Neutrophil (primary cell): ENCODE measurements around the gene PPP1R15B.

Experiments
- H3K27ac ChIP-seq: fragments of 200-600 bp; sonication (generic); 2 replicates; pipeline ENCODE4 v1.5.1; 2016; ENCODE audit warnings: mild to moderate bottlenecking, moderate library complexity
- H3K27me3 ChIP-seq: fragments of 200-600 bp; sonication (generic); 2 replicates; pipeline ENCODE4 v1.6.0; 2016; ENCODE audit warnings: mild to moderate bottlenecking
- H3K36me3 ChIP-seq: fragments of 200-600 bp; sonication (generic); 2 replicates; pipeline ENCODE4 v1.5.1; 2017
- H3K4me1 ChIP-seq, 2 experiments: fragments of 200-600 bp in 1 of 2; sonication (generic) in 1 of 2; 1 replicate in 1 of 2; 2 replicates in 1 of 2; pipeline versions ENCODE4 v1.5.1 to v1.6.1; 2013 to 2016; ENCODE audit warnings: low read depth in 1 of 2, low read length in 1 of 2, mild to moderate bottlenecking in 1 of 2, moderate library complexity in 1 of 2; ENCODE audit not compliant: control insufficient read depth in 1 of 2, insufficient read depth in 1 of 2
- H3K4me3 ChIP-seq, 2 experiments: fragments of 200-600 bp in 1 of 2; sonication (generic) in 1 of 2; 1 replicate in 1 of 2; 2 replicates in 1 of 2; pipeline ENCODE4 v1.5.1; 2013 to 2016; ENCODE audit warnings: low read depth in 1 of 2, low read length in 1 of 2, mild to moderate bottlenecking in 1 of 2, moderate library complexity in 1 of 2
- H3K9me3 ChIP-seq: fragments of 200-600 bp; sonication (generic); 2 replicates; pipeline ENCODE4 v1.5.1; 2016
- CTCF ChIP-seq: fragments of 200-600 bp; sonication (generic); IDR thresholded peaks from 2 replicates; pipeline ENCODE4 v1.5.1; 2016; ENCODE audit warnings: antibody characterized with exemption

Gene PPP1R15B

GRCh38 chr1:204385727-204386126 lies 25.9 kb downstream of the PPP1R15B start:
- Histone ChIP-seq H3K36me3 (no peaks in the 10 kb centered on the region), H3K27ac (no peak overlapping the region), H3K4me1 (peaks cover 0 to 4% of the 10 kb centered on the region in 2 experiments), H3K9me3 (no peaks in the 10 kb centered on the region), H3K27me3 (peaks cover 16% of the 10 kb centered on the region), H3K4me3 (no peak overlapping the region)
- TF ChIP-seq CTCF: no peak

DNA sequence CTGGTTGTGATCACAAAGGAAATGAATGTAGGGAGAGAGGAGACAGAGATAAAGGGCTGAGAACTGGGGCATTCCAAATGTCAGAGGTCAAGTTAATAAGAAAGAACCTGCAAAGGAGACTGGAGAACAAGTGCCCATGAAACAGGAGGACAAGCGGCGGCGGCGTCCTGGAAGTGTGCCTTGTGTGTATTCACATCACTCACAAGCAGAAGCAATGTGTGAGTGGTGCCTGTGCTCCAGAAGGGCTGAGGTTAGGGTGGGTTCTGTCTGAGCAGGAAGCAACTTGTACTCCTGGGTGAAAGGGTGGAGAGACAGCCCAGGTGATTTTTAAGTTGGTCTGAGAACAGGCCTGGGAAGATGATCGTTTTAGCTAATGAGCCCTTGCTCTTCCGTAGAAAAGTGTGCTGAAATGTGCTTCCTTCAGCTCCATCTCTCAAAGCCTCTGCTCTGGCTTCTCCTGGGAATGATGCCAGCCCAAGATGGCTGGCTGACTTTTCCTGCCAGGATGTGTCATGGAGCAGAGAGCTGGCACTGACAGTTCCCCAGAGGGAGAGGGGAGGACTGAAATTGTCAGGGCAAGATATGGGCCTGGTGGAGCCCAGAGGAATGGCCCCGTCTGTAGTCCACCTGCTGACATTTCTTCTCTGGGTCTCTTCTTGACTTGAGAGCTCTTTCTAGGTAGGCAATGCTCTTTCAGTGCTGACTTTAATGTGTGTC lies 26.8 kb downstream of the PPP1R15B start:
- no peak for TF ChIP-seq CTCF
- peaks cover 25% of the 10 kb centered on the region for H3K27me3 ChIP-seq

DNA sequence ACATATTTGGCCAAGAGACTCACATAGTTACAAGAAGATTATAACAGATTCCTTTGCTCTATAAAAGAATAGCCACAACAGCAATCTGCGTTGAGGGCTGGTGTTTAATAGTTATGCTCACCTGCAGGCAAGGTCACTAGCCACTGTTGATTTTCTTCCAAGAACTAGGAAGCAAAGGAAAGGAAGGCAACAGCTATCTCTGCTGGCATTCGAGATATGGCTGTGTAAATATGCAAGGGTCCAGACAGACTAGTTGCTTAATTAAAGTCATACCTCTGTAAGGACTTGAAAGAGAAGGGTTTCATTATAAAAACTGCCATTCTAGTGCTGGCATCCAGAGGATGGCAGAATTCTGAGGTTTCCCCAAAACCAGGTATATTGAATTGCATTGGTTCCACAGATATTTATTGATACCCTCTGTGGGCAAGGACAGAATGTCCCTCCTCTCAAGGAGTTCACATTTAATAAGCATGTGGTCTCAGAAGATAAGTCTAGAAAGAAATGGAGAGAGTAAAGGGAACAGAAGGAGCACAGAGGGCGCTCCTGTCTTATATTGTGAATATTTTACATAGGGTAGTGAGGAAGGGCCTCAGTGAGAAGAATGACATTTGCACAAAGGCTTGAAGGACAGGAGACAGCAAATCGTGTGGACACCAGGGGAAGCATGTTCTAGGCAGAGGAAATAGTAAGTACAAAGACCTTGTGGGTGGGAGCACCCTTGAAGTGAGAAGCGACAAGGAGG lies 28.3 kb downstream of the PPP1R15B start:
- Histone ChIP-seq H3K27me3 (peaks cover 39% of the 10 kb centered on the region), H3K27ac (no peak overlapping the region), H3K36me3 (no peaks in the 10 kb centered on the region), H3K9me3 (no peaks in the 10 kb centered on the region), H3K4me3 (no peak overlapping the region), H3K4me1 (peaks cover under 1 to 6% of the 10 kb centered on the region in 2 experiments)
- TF ChIP-seq CTCF: no peak

More for the DNA sequence above, 26.8 kb downstream of the PPP1R15B start:
- no peaks in the 10 kb centered on the region for H3K9me3 ChIP-seq
- H3K27ac ChIP-seq: no peak overlapping the region
- H3K4me3 ChIP-seq: no peak overlapping the region
- peaks cover 0 to 4% of the 10 kb centered on the region in 2 experiments for H3K4me1 ChIP-seq
- no peaks in the 10 kb centered on the region for H3K36me3 ChIP-seq

DNA sequence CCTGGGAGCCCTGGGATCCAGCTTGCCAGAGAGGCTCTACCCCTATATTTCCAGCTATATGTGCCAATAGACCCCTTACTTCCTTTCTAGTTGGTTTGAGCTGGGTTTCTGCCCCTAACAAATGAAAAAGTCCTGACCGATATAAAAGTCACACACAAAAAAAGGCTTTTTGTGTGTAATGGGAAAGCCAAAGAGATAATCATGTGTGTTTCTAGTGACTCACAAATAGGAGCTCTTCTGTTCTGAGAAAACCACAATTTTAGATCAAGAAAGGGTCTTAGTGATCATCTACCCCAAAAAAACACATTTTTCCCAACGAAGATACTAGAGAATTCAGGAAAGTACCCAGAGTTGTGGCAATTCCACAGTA lies 28.9 kb downstream of the PPP1R15B start:
- TF ChIP-seq CTCF: no peak
- Histone ChIP-seq H3K36me3 (no peaks in the 10 kb centered on the region), H3K4me3 (no peak overlapping the region), H3K9me3 (no peaks in the 10 kb centered on the region), H3K4me1 (peaks cover 7 to 12% of the 10 kb centered on the region in 2 experiments), H3K27me3 (peaks cover 45% of the 10 kb centered on the region), H3K27ac (no peak overlapping the region)

GRCh38 chr1:204380293-204380831 lies 31.3 kb downstream of the PPP1R15B start:
- no peak overlapping the region for H3K4me3 ChIP-seq
- peaks cover 68% of the 10 kb centered on the region for H3K27me3 ChIP-seq
- H3K27ac ChIP-seq: no peak overlapping the region
- H3K36me3 ChIP-seq: no peaks in the 10 kb centered on the region
- H3K9me3 ChIP-seq: no peaks in the 10 kb centered on the region
- TF ChIP-seq CTCF: no peak
- peaks cover 14 to 17% of the 10 kb centered on the region in 2 experiments for H3K4me1 ChIP-seq
